ENCODE results near the gene CRYGS.

CRYGS gene

GRCh38 chr3:186489507-186489906 is 54.7 kb downstream of the CRYGS start:
- DNase-seq: no peak
